K562 (cell line): ENCODE measurements around the gene ATMIN. TPM values are rescaled to one million over a fixed set of nuclear protein-coding genes. Genes with fewer than 3 reads are reported as not detected.

Source experiments
- ARID1B ChIP-seq: fragments of 450-650 bp; IDR thresholded peaks from 2 replicates; pipeline ENCODE4 v1.6.1; 2016; ENCODE audit warnings: antibody characterized with exemption, mild to moderate bottlenecking, inconsistent platforms
- CBX3 ChIP-seq, 2 experiments: IDR thresholded peaks; 1 replicate in 1 of 2; 2 replicates in 1 of 2; pipeline ENCODE4 v1.6.1; 2012; ENCODE audit warnings: inconsistent platforms in 2 of 2, low read length in 2 of 2, borderline replicate concordance in 1 of 2, control low read depth in 1 of 2
- CC2D1A ChIP-seq: fragments of 450-650 bp; IDR thresholded peaks from 2 replicates; pipeline ENCODE4 v1.6.1; 2017; ENCODE audit warnings: mild to moderate bottlenecking
- E2F6 ChIP-seq, 2 experiments: IDR thresholded peaks; 2 replicates each; pipeline ENCODE4 v1.6.1; 2011; ENCODE audit warnings: borderline replicate concordance in 1 of 2, control low read depth in 1 of 2, low read depth in 1 of 2, low read length in 1 of 2, mild to moderate bottlenecking in 1 of 2, mixed read lengths in 1 of 2, moderate library complexity in 1 of 2; ENCODE audit not compliant: insufficient read depth in 1 of 2, insufficient read length in 1 of 2, poor library complexity in 1 of 2, severe bottlenecking in 1 of 2; ENCODE audit errors: extremely low read depth in 1 of 2
- HES1 ChIP-seq: fragments of 450-650 bp; IDR thresholded peaks from 2 replicates; pipeline ENCODE4 v1.6.1; 2016; ENCODE audit warnings: low read depth, mild to moderate bottlenecking, moderate library complexity
- HLTF ChIP-seq: fragments of 450-650 bp; IDR thresholded peaks from 2 replicates; pipeline ENCODE4 v1.6.1; 2016
- HNRNPLL ChIP-seq: fragments of 200-400 bp; formaldehyde crosslinking; IDR thresholded peaks from 2 replicates; pipeline ENCODE4 v1.6.1; 2017; ENCODE audit warnings: low read length, low read depth, mild to moderate bottlenecking; ENCODE audit not compliant: poor library complexity, severe bottlenecking
- NCOA1 ChIP-seq: fragments of 450-650 bp; IDR thresholded peaks from 2 replicates; pipeline ENCODE4 v1.6.1; 2016; ENCODE audit warnings: low read depth
- NFRKB ChIP-seq: fragments of 450-650 bp; IDR thresholded peaks from 2 replicates; pipeline ENCODE4 v1.6.1; 2016; ENCODE audit warnings: low read depth
- RFX7 ChIP-seq: fragments of 250-450 bp; sonication (Bioruptor Pico); IDR thresholded peaks from 2 replicates; pipeline ENCODE4 v1.5.1; 2021; ENCODE audit warnings: mild to moderate bottlenecking
- SRF ChIP-seq, 2 experiments: fragments of 250-450, 450-650 bp in 1 of 2; sonication (Bioruptor Pico) in 1 of 2; sonication (generic) in 1 of 2; formaldehyde crosslinking; IDR thresholded peaks; 2 replicates each; pipeline versions ENCODE4 v1.5.0 to v1.5.1; 2020 to 2022; ENCODE audit warnings: mild to moderate bottlenecking in 1 of 2, missing genetic modification reagents in 1 of 2
- TOE1 ChIP-seq, 2 experiments: fragments of 450-650 bp in 1 of 2; sonication (generic) in 1 of 2; formaldehyde crosslinking in 1 of 2; IDR thresholded peaks; 2 replicates each; pipeline versions ENCODE4 v1.7.1 to v1.8.0; 2016 to 2022; ENCODE audit warnings: borderline replicate concordance in 2 of 2, mild to moderate bottlenecking in 2 of 2, antibody characterized with exemption in 1 of 2, inconsistent platforms in 1 of 2, low read depth in 1 of 2, missing genetic modification reagents in 1 of 2, moderate library complexity in 1 of 2
- ZHX1 ChIP-seq: fragments of 150-350 bp; conservative IDR thresholded peaks from 2 replicates; pipeline ENCODE4 v1.6.1; 2014; ENCODE audit warnings: low read length
- ZNF407 ChIP-seq: fragments of 450-650 bp; IDR thresholded peaks from 2 replicates; pipeline ENCODE4 v1.6.1; 2016; ENCODE audit warnings: low read depth
- polyA plus RNA-seq, 8 experiments: library from polyadenylated mRNA; depleted of rRNA in 4 of 8; stranded (reverse) in 5 of 8; unstranded in 3 of 8; fragments of >200 nt; fragmentation: Nextera tagmentation in 2 of 8; fragmentation: Illumina TruSeq in 1 of 8; extraction: Ambion mirVana in 2 of 8; extraction: Trizol in 1 of 8; gene quantifications; 2 replicates each; pipeline versions ENCODE4 v1.2.1 to v1.2.3, GENCODE V29; 2011 to 2014; ENCODE audit warnings: inconsistent platforms in 1 of 8, missing spikeins in 1 of 8
- total RNA-seq, 7 experiments: library from RNA; depleted of rRNA in 6 of 7; stranded (reverse); fragments of >200 nt in 6 of 7; fragmentation: Illumina TruSeq in 2 of 7; extraction: Trizol in 2 of 7; gene quantifications; 2 replicates each; pipeline versions ENCODE4 v1.2.1 to v1.2.3, GENCODE V29; 2011 to 2021; ENCODE audit warnings: low replicate concordance in 1 of 7

Gene ATMIN
- total and polyA plus RNA-seq, 9 of the 15 experiments (the other 6 are each of a cell fraction or from before 2014, with no cell fraction given), result 6.7 to 40.9 (median 23.4) TPM

- TF ChIP-seq ZHX1 (no peak), NFRKB (peak; percentile 17; the same call in 1 of the 2 replicates), HES1 (0 out of 2 replicates have a peak, but pooled peaks have one; percentile 24), SRF (CRISPR knock-in tag; IDR thresholded peaks at IDR 0.05) (0 out of 4 replicates have a peak, but pooled peaks of 1 of the 2 experiments have one; percentile 21), CC2D1A (peak; percentile 60; the same call in 1 of the 2 replicates), HLTF (peak; percentile 77; the same call in 1 of the 2 replicates), E2F6 (IDR thresholded peaks at IDR 0.05; ENCODE audit: borderline replicate concordance in 1 of 2, extremely low read depth in 1 of 2, insufficient read depth in 1 of 2, insufficient read length in 1 of 2, low read depth in 1 of 2, low read length in 1 of 2, poor library complexity in 1 of 2, severe bottlenecking in 1 of 2) (peak; percentile 69 to 75), TOE1 (IDR thresholded peaks at IDR 0.05; ENCODE audit: borderline replicate concordance) (peak; percentile 23; the same call in 1 of the 2 replicates), TOE1 (CRISPR knock-in tag; IDR thresholded peaks at IDR 0.05; ENCODE audit: borderline replicate concordance, low read depth) (no peak), CBX3 (IDR thresholded peaks at IDR 0.05; ENCODE audit: borderline replicate concordance in 1 of 2, low read length in 2 of 2) (peak in 1 of 2 experiments; percentile 62; a peak in 1 of 3 replicates), HNRNPLL (peak; percentile 79), NCOA1 (peak; percentile 77), ARID1B (0 out of 2 replicates have a peak, but pooled peaks have one; percentile 28), RFX7 (no peak), ZNF407 (peak; percentile 33; the same call in 1 of the 2 replicates)
These were observed 41.0 kb downstream of the ATMIN start (continued) for GRCh38 chr16:81076566-81077075.
